ENCODE measurements around the gene DBNL.

The DBNL gene

DNA sequence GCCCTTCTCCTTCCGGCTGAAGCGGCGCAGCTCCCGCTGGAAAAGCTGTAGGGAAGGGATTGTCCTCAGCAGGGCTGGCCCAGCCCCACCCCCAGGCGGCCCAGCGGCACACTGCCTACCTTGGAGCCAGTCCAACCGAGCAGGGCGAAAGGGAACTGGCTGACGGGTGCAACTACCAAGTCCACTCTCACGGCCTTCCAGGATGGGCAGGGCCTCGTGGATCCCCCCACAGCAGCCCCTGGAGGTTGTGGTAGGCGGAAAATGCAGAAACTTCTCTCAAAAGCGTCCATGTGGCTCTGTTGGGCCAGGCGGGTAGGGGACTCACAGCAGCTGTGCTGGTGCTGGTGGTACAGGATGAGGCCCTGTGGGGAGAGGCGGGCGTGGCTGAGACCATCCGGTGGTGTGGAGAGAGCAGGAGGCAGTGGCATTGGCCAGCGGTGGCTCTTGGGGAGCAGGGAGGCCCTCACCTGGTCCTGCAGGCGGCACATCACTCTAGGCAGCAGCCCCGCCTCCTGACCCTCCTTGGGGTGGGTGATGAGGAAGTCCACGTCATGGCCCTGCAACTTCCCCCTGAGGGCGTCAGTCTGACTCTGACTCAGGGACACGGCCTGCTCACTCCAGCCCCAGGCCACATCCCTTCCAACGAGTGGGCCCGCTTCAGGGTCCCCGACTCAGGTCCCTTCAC, 29.3 kb downstream of the DBNL start:
- Histone ChIP-seq H3K9me3 (no peaks in the 10 kb centered on the region), H3K36me3 (replicated peaks) (peaks cover 37% of the 10 kb centered on the region), H3K27me3 (ENCODE audit: low read depth) (no peaks in the 10 kb centered on the region), H3K4me3 (no peak overlapping the region), H3K4me1 (no peaks in the 10 kb centered on the region)
- in situ Hi-C loops (cut with MboI; ENCODE audit: low sequenced_read_pairs): no loop called here
- no peak for DNase-seq (ENCODE audit: low spot score in 2 of 2)

DNA sequence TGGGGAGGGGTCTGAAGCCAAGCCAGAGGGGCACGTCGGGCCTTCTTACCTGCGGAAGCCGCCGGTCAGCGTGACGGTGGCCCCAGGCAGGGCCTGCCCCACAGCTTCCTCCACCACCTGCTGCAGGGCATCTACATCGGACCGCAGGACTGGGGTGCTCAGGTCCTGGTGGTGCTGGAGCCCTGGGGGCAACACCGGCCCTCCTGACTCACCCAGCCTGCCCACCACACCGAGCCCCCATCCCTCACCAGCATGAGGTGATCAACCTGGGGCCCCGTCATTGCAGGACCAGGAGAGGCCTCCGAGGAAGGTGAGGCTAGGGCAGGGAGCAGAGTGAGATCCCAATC, 29.8 kb downstream of the DBNL start:
- DNase-seq (ENCODE audit: low spot score in 2 of 2): no peak
- Histone ChIP-seq H3K9me3 (no peaks in the 10 kb centered on the region), H3K36me3 (replicated peaks) (peaks cover 42% of the 10 kb centered on the region), H3K27me3 (ENCODE audit: low read depth) (no peaks in the 10 kb centered on the region), H3K4me3 (no peak overlapping the region), H3K4me1 (no peaks in the 10 kb centered on the region)
- in situ Hi-C loops (cut with MboI; ENCODE audit: low sequenced_read_pairs): no loop called here

DNA sequence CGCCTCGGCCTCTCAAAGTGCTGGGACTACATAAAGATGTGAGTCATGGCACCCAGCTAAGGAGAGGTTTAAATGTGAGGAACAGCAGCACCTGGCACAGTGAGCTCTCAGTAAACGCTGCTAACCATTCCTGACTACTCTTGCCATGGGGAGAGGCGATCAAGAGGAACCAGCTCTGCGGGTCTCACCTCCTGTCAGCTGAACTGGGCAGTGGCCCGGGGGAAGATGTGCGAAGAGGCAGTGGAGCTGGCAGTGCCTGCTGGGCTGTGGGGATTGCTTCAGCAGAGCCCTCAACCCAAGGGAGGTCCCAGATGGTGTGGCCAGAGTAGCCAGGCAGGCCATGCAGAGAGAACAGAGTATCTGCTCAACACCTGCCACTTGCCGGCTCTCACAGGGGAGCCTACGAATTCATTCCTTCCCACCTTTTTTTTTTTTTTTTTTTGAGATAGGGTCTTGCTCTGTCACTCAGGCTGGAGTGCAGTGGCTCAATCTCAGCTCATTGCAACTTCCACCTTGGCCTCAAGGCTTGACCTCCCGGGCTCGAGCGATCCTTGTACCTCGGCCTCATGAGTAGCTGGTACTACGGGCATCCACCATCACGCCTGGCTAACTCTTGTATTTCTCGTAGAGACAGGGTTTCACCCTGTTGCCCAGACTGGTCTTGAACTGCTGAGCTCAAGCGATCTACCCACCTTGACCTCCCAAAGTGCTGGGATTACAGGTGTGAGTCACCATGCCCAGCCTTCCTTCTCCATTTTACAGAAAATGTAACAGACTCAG, 31.0 kb downstream of the DBNL start:
- H3K9me3 ChIP-seq: no peaks in the 10 kb centered on the region
- peaks cover 52% of the 10 kb centered on the region for H3K36me3 ChIP-seq (replicated peaks)
- no peaks in the 10 kb centered on the region for H3K4me1 ChIP-seq
- in situ Hi-C loops (cut with MboI; ENCODE audit: low sequenced_read_pairs): no loop called here
- no peak for DNase-seq (ENCODE audit: low spot score in 2 of 2)
- H3K4me3 ChIP-seq: no peak overlapping the region
- no peaks in the 10 kb centered on the region for H3K27me3 ChIP-seq (ENCODE audit: low read depth)

DNA sequence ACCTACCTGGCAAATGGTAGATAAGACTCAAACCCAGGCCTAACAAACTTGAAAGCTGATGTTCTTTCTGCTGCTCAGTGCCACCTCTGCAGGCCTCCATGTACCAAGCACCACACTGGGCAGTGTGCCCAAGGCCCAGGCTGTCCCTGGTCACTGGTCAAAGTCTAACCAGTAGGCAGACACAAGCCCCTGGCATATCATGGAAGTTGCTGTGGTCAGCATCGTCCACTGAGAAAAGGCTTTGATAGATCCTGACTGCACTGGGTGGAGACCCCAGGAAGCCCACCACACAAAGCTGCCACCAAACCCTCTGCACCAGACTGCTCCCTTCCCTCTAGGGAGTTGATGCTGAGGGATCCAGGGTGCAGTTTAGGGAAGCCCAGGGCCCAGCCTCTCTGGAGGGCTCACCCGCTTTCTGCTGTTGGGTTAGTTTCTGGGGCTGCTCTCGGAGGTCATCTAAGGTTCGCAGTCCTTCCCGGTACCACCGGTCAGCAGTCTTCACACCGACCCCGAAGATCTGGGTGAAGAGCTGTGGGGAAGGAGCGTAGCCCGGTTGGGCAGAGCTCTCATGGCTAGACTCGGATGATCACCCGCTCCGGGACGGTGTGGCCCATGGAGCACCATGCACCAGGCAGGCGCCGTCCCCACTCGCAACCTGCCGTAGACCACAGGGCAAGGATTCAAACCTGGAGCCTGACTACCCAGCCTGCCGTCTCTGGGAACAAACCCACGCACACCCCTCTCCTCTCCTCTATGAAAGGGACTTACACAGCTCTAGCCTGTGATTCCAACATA, 31.8 kb downstream of the DBNL start:
- H3K4me1 ChIP-seq: peaks cover under 1% of the 10 kb centered on the region; the same call in 1 of the 2 replicates
- no peaks in the 10 kb centered on the region for H3K9me3 ChIP-seq
- no peaks in the 10 kb centered on the region for H3K27me3 ChIP-seq (ENCODE audit: low read depth)
- in situ Hi-C loops (cut with MboI; ENCODE audit: low sequenced_read_pairs): no loop called here
- peaks cover 58% of the 10 kb centered on the region for H3K36me3 ChIP-seq (replicated peaks)
- no peak overlapping the region for H3K4me3 ChIP-seq
- DNase-seq (ENCODE audit: low spot score in 2 of 2): no peak

DNA sequence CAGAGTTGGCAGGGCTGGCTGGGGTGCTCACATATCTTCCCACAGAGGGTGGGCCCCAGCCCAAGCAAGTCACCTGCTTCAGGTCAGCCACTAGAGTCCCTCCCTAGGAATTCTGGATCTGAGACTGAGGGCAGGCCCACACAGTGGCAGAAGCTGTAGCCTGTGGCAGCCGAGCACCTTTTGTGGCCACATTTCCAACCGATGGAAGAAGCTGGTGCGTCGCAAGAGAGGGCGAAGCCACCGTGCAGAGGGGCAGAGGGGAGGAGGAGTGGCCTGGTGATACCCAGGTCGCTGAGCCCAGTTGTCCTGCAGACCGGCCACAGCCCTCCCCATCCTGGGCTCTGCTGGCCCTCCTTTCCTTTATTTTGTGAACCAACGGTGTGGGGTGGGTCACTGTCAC, 32.6 kb downstream of the DBNL start:
- in situ Hi-C loops (cut with MboI; ENCODE audit: low sequenced_read_pairs): no loop called here

DNA sequence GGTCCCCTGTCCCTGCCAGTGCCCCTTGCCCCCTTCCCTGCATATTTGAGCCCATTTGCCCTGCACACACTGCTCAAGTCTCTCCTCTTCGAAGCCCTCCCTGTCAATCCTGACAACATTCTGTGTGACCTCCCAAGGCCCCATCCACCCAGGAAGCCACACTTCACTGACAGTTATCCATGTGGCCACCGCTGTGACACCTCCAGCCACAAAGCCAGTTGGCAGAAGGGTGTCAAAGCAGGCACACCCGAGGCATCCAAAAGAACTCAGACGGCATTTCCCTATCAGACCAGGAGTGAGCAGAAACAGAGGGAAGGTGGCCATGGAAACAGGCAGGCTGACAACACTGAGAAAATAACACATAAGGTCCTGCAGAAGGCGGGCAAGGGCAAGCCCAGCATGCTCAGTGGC, 33.2 kb downstream of the DBNL start:
- H3K9me3 ChIP-seq: no peaks in the 10 kb centered on the region
- peaks cover 58% of the 10 kb centered on the region for H3K36me3 ChIP-seq (replicated peaks)
- H3K4me1 ChIP-seq: peaks cover 2% of the 10 kb centered on the region; the same call in 1 of the 2 replicates
- no peak overlapping the region for H3K4me3 ChIP-seq
- in situ Hi-C loops (cut with MboI; ENCODE audit: low sequenced_read_pairs): no loop called here
- no peak for DNase-seq (ENCODE audit: low spot score in 2 of 2)
- no peaks in the 10 kb centered on the region for H3K27me3 ChIP-seq (ENCODE audit: low read depth)

More for the DNA sequence above, 32.6 kb downstream of the DBNL start:
- Histone ChIP-seq H3K4me3 (no peak overlapping the region), H3K36me3 (replicated peaks) (peaks cover 58% of the 10 kb centered on the region), H3K4me1 (peaks cover 2% of the 10 kb centered on the region; the same call in 1 of the 2 replicates), H3K27me3 (ENCODE audit: low read depth) (no peaks in the 10 kb centered on the region), H3K9me3 (no peaks in the 10 kb centered on the region)
- no peak for DNase-seq (ENCODE audit: low spot score in 2 of 2)

DNA sequence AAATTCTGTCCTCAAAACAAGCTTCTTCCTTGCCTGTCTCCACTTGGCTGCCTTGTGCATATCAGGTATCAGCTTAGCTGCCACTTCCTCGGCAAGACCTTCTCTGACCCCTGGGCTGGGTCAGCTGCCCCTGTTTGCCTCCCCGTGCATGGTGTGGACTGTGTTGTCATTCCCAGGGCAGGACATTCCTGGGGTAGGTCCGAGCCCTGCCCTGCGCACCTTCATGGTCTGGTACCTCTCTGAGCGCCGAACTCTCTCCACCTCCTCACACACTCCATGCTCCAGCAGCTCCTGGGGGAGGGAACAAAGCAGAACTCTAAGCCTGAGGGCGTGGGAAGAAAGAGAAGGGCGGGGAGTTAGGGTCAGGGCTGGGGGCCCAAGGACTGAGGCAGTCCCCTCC, 34.0 kb downstream of the DBNL start:
- in situ Hi-C loops (cut with MboI; ENCODE audit: low sequenced_read_pairs): no loop called here
- DNase-seq (ENCODE audit: low spot score in 2 of 2): no peak
- no peaks in the 10 kb centered on the region for H3K9me3 ChIP-seq
- H3K4me1 ChIP-seq: peaks cover 8% of the 10 kb centered on the region
- no peaks in the 10 kb centered on the region for H3K27me3 ChIP-seq (ENCODE audit: low read depth)
- H3K36me3 ChIP-seq (replicated peaks): peaks cover 58% of the 10 kb centered on the region
- no peak overlapping the region for H3K4me3 ChIP-seq

DNA sequence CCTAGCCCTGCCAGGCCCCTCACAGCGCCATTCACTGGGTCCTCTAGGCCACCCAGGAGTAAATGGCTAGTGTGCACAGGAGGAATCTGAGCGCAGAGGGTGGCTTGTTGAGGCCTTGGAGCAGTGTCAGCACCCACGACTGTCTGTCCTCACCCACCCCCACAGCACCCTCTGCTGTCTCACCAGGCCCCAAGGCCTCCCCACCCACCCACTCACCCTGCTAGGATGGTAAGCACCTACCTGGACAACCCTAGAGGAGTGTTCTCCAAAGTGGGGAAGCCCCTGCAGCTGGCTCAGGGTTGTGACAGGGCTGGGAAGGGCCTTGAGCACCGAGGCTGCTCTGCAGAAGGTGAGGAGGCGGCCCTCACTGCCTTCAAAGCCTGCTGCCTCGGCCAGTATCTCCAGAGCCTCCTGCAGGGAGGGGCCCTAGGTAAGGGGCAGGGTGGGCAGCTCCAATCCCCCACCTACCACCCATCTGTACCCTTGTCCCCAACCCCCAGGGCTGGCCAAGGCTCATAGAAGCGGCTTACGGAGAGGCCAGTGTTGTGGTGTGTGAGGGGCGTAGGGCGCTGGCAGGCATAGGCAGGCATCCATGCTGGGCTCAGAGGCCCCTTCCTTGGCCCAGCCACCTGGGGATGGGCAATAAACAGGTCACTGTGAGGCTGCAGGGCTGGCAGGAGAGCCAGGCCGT, 35.0 kb downstream of the DBNL start:
- Histone ChIP-seq H3K9me3 (no peaks in the 10 kb centered on the region), H3K4me1 (peaks cover 8% of the 10 kb centered on the region), H3K4me3 (no peak overlapping the region), H3K27me3 (ENCODE audit: low read depth) (no peaks in the 10 kb centered on the region), H3K36me3 (replicated peaks) (peaks cover 49% of the 10 kb centered on the region)
- no peak for DNase-seq (ENCODE audit: low spot score in 2 of 2)
- in situ Hi-C loops (cut with MboI; ENCODE audit: low sequenced_read_pairs): no loop called here

DNA sequence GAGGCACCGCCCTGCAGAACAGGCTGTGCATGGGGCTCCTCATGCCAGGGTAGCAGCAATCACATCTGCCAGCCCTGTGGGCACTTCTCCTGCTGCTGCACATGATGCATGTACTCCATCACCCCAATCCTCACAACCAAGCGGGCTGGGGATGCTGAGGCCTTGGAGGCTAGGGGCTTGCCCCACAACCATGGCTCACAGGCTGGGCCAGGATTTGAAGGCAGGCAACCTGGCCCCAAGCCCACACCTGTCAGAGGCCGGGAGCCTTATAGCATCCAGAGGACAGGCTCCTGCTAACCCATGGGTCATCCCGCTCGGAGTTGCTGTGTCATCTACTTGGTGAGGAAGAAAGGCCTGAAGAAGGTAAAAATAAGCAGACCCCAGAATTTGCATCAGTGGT, 35.6 kb downstream of the DBNL start:
- no peak overlapping the region for H3K4me3 ChIP-seq
- H3K4me1 ChIP-seq: peaks cover 8% of the 10 kb centered on the region
- DNase-seq (ENCODE audit: low spot score in 2 of 2): no peak
- in situ Hi-C loops (cut with MboI; ENCODE audit: low sequenced_read_pairs): no loop called here
- H3K27me3 ChIP-seq (ENCODE audit: low read depth): no peaks in the 10 kb centered on the region
- H3K9me3 ChIP-seq: no peaks in the 10 kb centered on the region
- peaks cover 49% of the 10 kb centered on the region for H3K36me3 ChIP-seq (replicated peaks)

DNA sequence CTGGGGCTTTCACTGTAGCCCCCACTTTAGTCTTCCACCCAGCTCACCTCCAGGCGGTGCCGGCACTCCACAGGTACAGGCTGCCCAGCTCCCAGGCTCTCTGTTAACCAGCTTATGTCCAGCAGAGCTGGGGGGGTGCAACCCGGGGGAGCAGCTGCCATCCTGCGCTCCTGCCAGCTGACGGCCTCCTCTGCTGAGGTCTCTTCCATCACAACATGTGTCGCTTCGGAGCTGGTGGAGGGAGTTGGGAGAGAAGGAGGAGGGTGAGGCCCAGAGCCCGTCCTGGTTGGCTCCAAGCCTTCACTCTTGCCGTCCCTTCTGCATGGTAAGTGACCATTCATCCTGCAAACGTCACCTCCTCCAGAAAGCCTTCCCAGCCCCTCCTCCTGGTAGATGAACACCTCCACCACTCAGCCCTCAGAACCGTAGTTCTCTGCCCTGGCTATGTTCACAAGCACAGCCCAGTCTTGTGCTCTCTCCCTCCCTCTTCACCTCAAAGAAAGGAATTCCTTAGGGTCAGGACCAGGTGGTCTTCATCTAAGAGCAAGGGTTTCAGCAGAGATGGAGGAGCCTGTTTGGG, 36.3 kb downstream of the DBNL start:
- Histone ChIP-seq H3K27me3 (ENCODE audit: low read depth) (no peaks in the 10 kb centered on the region), H3K9me3 (no peaks in the 10 kb centered on the region), H3K4me3 (peak overlapping the region; percentile 83; the same call in 1 of the 2 replicates), H3K4me1 (peaks cover 8% of the 10 kb centered on the region), H3K36me3 (replicated peaks) (peaks cover 48% of the 10 kb centered on the region)
- in situ Hi-C loops (cut with MboI; ENCODE audit: low sequenced_read_pairs): no loop called here
- DNase-seq (ENCODE audit: low spot score in 2 of 2): no peak

DNA sequence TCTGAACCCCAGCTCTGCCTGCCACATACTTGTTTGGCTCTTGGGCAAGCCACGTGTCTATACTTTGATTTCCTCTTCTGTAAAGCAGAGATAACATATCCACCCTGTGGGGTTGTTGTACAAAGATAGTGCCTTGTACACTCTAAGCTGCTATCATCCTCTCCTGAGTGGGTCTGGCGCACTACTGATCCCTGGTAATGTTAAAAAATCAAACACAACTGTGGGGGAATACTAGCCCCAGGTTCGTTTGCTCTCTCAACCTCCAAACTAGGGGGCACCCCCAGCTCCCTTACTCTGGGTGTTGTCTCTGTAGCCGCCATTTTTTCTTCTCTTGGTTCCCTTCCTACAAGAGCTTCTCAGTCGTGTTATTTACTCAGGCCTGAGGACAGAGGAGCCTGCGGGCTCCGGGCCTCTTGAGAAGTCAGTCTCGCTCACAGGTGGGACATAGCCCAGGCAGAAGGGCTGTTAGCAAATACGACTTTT, 36.8 kb downstream of the DBNL start:
- Histone ChIP-seq H3K36me3 (replicated peaks) (peaks cover 43% of the 10 kb centered on the region), H3K27me3 (ENCODE audit: low read depth) (no peaks in the 10 kb centered on the region), H3K4me1 (peaks cover 8% of the 10 kb centered on the region), H3K9me3 (no peaks in the 10 kb centered on the region), H3K4me3 (peak overlapping the region; percentile 83)
- in situ Hi-C loops (cut with MboI; ENCODE audit: low sequenced_read_pairs): no loop called here
- no peak for DNase-seq (ENCODE audit: low spot score in 2 of 2)

DNA sequence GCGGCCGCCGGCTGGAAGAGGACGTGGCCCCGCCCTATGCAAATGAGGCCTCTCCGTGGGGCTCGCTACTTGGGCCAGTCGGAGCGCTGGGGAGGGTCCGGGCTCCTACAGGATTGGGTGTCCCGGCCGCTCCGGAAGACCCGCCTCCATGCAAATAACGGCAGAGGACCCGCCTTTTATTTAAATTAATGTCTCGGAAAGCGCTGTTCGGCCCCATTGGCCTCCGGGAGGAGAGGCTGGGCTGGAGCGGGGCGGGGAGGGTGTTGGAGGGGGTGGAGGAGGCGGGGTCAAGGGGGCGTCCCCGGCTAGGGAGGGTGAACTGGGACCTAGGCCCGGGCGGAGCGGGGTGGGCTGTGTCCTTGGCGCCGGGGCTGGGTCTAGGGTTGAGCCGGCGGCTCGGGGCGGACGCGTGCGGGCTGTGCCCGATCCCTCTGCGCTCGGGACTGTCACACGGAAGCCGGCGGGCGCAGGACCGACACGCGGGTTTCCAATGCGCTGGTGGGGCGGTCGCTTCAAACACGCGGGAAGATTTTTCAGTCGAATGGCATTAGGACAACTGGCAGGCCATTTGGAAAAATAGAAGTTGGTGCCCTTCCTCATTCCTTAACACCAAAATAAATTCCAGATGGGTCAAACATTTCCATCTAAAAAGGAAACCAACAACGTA, 38.2 kb downstream of the DBNL start:
- peak; percentile 96 to 98 for DNase-seq (ENCODE audit: low spot score in 2 of 2)

DNA sequence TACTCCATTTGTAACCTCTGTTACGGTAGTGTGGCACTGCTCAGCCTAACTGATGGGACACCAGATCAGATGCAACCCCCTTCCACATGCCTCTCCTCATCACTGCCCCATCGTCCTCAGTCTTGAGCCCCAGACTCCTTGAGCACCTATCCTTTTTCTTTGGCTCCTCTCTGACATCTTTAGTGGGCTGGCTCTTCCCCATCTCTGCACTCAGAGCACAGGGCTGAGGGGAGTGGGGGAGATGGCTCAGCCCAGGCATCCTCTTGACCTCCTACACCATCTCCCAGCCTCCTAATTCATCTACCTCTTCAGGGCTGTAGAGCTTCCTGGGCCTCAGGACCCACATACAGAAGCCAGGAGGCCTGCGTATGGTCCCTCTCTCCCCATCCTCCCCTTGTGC, 39.3 kb downstream of the DBNL start:
- peaks cover 21% of the 10 kb centered on the region for H3K36me3 ChIP-seq (replicated peaks)
- H3K27me3 ChIP-seq (ENCODE audit: low read depth): no peaks in the 10 kb centered on the region
- no peaks in the 10 kb centered on the region for H3K9me3 ChIP-seq
- peaks cover 8% of the 10 kb centered on the region for H3K4me1 ChIP-seq
- in situ Hi-C loops (cut with MboI; ENCODE audit: low sequenced_read_pairs): no loop called here
- no peak overlapping the region for H3K4me3 ChIP-seq
- no peak for DNase-seq (ENCODE audit: low spot score in 2 of 2)

More for the DNA sequence above, 38.2 kb downstream of the DBNL start:
- Histone ChIP-seq H3K4me1 (peaks cover 8% of the 10 kb centered on the region), H3K27me3 (ENCODE audit: low read depth) (no peaks in the 10 kb centered on the region), H3K9me3 (no peaks in the 10 kb centered on the region), H3K4me3 (peak overlapping the region; percentile 83), H3K36me3 (replicated peaks) (peaks cover 32% of the 10 kb centered on the region)
- in situ Hi-C loops (cut with MboI; ENCODE audit: low sequenced_read_pairs): no loop called here

Measured in HAP-1 (cell line).